G401 (cell line): Measurements from ENCODE around the gene GEMIN8. TPM values are rescaled to one million over a fixed set of nuclear protein-coding genes. Genes with fewer than 3 reads are reported as not detected.

Experiments
- DNase-seq: peaks from one replicate; pipeline ENCODE4 v3.0.0-alpha.2; 2015; ENCODE audit warnings: low spot score
- in situ Hi-C: cut with HindIII; loops from 2 replicates; pipeline ENCODE4 v1.10.0; 2016; ENCODE audit warnings: low sequenced_read_pairs, mixed read lengths
- total RNA-seq: library from RNA; depleted of rRNA; stranded (reverse); fragments of >200 nt; shearing (Covaris generic); gene quantifications from 2 replicates; pipeline ENCODE4 v1.2.3, GENCODE V29; 2014; rRNA removed

GEMIN8 gene
- total RNA-seq, 1 experiment from 2014 or later = 14.8 TPM

DNA sequence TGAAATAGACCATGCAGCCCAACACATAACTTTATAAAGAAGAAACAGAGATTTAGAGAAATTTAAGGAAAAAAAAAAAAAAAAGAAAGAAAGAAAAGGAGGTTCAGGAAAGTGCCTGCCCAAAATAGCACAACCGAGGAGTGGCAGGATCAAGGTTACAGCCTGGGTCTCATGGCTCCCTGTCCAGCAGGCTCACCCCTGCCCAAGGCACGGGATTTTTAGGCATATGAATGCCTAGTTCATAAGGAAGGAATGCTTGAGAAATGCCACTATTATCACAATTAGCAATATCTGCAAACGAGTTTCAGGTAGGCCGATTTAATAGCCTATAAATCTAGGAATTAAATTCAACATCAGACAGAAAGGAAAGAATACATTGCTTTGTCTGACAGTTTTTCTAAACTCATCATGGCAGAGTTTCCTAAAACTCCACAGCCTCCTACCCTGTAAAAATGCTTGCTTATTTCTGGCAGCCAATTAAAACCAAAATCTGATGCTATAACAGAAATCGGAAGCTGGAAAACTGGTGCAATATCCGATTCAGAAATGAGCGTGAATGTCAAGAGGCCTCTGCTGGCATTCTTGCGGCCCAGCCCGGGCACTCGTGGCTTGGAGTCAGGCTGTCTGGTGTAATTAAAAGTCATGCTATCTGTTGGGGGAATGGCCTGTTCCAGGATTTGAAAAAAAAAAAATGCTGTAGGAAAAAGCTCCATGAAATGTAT, 63.5 kb downstream of the GEMIN8 start:
- in situ Hi-C loops = no loop called here
- peak; percentile 32 for DNase-seq

DNA sequence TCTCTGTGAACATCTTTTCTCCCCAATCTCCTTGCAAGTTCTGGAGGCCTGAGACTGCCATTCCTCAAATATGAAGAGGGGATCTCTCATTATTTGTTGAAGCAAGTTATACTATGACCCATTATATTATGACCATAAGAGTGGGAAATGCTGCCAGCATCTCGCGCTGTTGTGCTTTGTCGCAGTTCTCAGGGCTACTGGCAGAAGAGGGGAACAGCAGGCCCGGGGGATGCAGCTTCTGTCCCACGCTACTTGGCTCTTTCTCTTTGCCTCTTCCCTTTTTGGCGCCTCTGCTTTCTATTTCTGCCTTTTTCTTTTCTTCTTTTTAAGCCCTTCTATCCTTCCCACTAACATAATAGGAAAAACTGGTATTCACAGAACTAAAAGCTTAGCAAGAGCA, 64.2 kb downstream of the GEMIN8 start:
- DNase-seq = no peak
- in situ Hi-C loops = no loop called here

DNA sequence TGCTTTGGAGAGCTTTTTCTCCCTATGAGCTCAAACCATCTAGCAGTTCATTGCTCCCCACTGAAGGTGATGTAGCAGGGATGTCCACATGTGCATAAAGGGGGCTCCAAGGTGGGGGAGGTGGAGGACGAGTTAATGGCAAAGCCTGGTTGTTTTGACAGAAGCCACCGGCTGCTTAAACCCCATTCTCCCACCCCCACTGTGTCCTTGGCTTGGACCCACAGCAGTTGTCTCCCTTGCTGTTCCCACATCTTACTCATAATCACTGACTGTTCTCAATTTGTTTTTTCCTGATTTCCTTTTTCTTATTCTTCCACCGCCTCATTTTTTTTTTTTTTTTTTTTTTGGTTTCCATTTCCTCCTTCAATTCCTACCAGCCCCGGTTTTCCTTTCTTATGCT, 72.7 kb downstream of the GEMIN8 start:
- DNase-seq = no peak
- in situ Hi-C loops = no loop called here

Other genes starting within 250 kb of the GEMIN8 start
- 145 and 154 TPM in 2 replicates for gene GPM6B, start 212.8 kb downstream of the GEMIN8 start, total RNA-seq